MM.1S (cell line): ENCODE results near the gene RAMP1.

ENCODE experiments used
- DNase-seq: peaks from one replicate; pipeline ENCODE4 v3.0.0-alpha.2; 2015
- H2AFZ ChIP-seq: fragments of 300-600 bp; sonication (generic); 2 replicates; pipeline ENCODE4 v1.6.0; 2016; ENCODE audit warnings: antibody characterized with exemption, low read length
- H3F3A ChIP-seq: fragments of 300-600 bp; sonication (generic); 2 replicates; pipeline ENCODE4 v1.6.1; 2016; ENCODE audit warnings: mild to moderate bottlenecking, antibody characterized with exemption, low read length, moderate library complexity, mixed read lengths; ENCODE audit not compliant: insufficient read depth
- H3K27ac ChIP-seq: fragments of 300-600 bp; sonication (generic); 2 replicates; pipeline ENCODE4 v1.5.1; 2016; ENCODE audit warnings: mild to moderate bottlenecking, low read length
- H3K27me3 ChIP-seq: fragments of 300-600 bp; sonication (generic); replicated peaks from 2 replicates; pipeline ENCODE4 v1.6.0; 2016; ENCODE audit warnings: low read length; ENCODE audit not compliant: insufficient read depth
- H3K36me3 ChIP-seq: fragments of 300-600 bp; sonication (generic); replicated peaks from 2 replicates; pipeline ENCODE4 v1.6.1; 2016; ENCODE audit warnings: mild to moderate bottlenecking, low read length, mixed read lengths; ENCODE audit not compliant: insufficient read depth
- H3K4me1 ChIP-seq: fragments of 300-600 bp; sonication (generic); 2 replicates; pipeline ENCODE4 v1.6.1; 2016; ENCODE audit warnings: low read length, mixed read lengths
- H3K4me2 ChIP-seq: fragments of 300-600 bp; sonication (generic); 2 replicates; pipeline ENCODE4 v1.6.0; 2016; ENCODE audit warnings: low read depth, low read length
- H3K4me3 ChIP-seq: fragments of 300-600 bp; sonication (generic); 2 replicates; pipeline ENCODE4 v1.5.1; 2016; ENCODE audit warnings: low read length, mixed read lengths
- H3K79me2 ChIP-seq: fragments of 300-600 bp; sonication (generic); 2 replicates; pipeline ENCODE4 v1.6.1; 2016; ENCODE audit warnings: mixed run types, low read length, mixed read lengths
- H3K9ac ChIP-seq: fragments of 300-600 bp; sonication (generic); 2 replicates; pipeline ENCODE4 v1.6.1; 2016; ENCODE audit warnings: low read length, mixed read lengths
- H3K9me2 ChIP-seq: fragments of 300-600 bp; sonication (generic); replicated peaks from 2 replicates; pipeline ENCODE4 v1.6.1; 2016; ENCODE audit warnings: mild to moderate bottlenecking, low read length, mixed read lengths; ENCODE audit not compliant: insufficient read depth
- H3K9me3 ChIP-seq: fragments of 300-600 bp; sonication (generic); replicated peaks from 2 replicates; pipeline ENCODE4 v1.6.1; 2016; ENCODE audit warnings: mild to moderate bottlenecking, low read length, mixed read lengths; ENCODE audit not compliant: insufficient read depth
- H4K20me1 ChIP-seq: fragments of 300-600 bp; sonication (generic); 2 replicates; pipeline ENCODE4 v1.6.1; 2016; ENCODE audit warnings: mild to moderate bottlenecking, low read length, moderate library complexity, mixed read lengths; ENCODE audit not compliant: insufficient read depth
- CTCF ChIP-seq: fragments of 300-600 bp; sonication (generic); IDR thresholded peaks from 2 replicates; pipeline ENCODE4 v1.5.1; 2016; ENCODE audit warnings: antibody characterized with exemption, low read length, mixed read lengths
- EZH2 ChIP-seq: fragments of 300-600 bp; sonication (generic); optimal IDR thresholded peaks from 2 replicates; pipeline ENCODE3; 2017; ENCODE audit warnings: low read depth, mild to moderate bottlenecking, antibody characterized with exemption, low read length, mixed read lengths
- EZH2phosphoT487 ChIP-seq: fragments of 300-600 bp; sonication (generic); IDR thresholded peaks from 2 replicates; pipeline ENCODE4 v1.6.1; 2018; ENCODE audit warnings: antibody characterized with exemption, low read length

Gene RAMP1

GRCh38 chr2:237876061-237876526 is 16.7 kb downstream of the RAMP1 start:
- Histone ChIP-seq H3K4me2 (no peak overlapping the region), H3K9me2 (no peaks in the 10 kb centered on the region), H3K9me3 (no peaks in the 10 kb centered on the region), H3K9ac (no peak overlapping the region), H3K79me2 (no peaks in the 10 kb centered on the region), H3K27ac (no peak overlapping the region), H4K20me1 (no peaks in the 10 kb centered on the region), H3F3A (no peaks in the 10 kb centered on the region), H3K36me3 (no peaks in the 10 kb centered on the region), H3K4me1 (no peaks in the 10 kb centered on the region), H3K4me3 (no peak overlapping the region), H3K27me3 (no peaks in the 10 kb centered on the region), H2AFZ (no peak overlapping the region)
- DNase-seq, result no peak
- TF ChIP-seq EZH2phosphoT487 (no peak), EZH2 (no peak), CTCF (no peak)

DNA sequence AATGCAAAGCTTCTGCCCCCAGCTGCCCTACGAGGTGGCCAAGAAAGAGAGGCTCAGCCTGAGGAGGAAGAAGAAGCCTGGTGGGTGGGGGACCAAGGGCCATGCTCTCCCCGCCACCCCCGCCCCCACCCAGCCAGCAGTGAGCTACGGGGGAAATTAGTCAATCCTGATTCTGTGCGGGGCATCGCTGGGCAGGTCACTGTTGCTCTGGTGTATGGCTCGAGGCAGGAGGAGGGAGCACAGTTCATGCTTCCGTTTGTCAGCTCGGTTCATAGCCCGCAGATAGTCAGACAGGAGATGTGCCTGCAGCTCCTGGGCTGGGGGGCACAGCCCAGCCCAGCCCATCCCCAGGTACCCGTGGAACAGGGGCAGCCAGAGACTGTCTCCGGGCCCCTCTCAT is 17.1 kb downstream of the RAMP1 start:
- H3K79me2 ChIP-seq, result no peaks in the 10 kb centered on the region
- H3K4me2 ChIP-seq, result no peak overlapping the region
- H3K36me3 ChIP-seq, result no peaks in the 10 kb centered on the region
- H2AFZ ChIP-seq, result no peak overlapping the region
- H3K9me3 ChIP-seq, result no peaks in the 10 kb centered on the region
- no peaks in the 10 kb centered on the region for H4K20me1 ChIP-seq
- no peak for TF ChIP-seq EZH2
- no peak for TF ChIP-seq CTCF
- no peak for TF ChIP-seq EZH2phosphoT487
- H3K9me2 ChIP-seq, result no peaks in the 10 kb centered on the region
- H3K4me3 ChIP-seq, result no peak overlapping the region
- DNase-seq, result no peak
- H3K27ac ChIP-seq, result no peak overlapping the region
- H3K9ac ChIP-seq, result no peak overlapping the region
- no peaks in the 10 kb centered on the region for H3K4me1 ChIP-seq
- no peaks in the 10 kb centered on the region for H3F3A ChIP-seq
- no peaks in the 10 kb centered on the region for H3K27me3 ChIP-seq

DNA sequence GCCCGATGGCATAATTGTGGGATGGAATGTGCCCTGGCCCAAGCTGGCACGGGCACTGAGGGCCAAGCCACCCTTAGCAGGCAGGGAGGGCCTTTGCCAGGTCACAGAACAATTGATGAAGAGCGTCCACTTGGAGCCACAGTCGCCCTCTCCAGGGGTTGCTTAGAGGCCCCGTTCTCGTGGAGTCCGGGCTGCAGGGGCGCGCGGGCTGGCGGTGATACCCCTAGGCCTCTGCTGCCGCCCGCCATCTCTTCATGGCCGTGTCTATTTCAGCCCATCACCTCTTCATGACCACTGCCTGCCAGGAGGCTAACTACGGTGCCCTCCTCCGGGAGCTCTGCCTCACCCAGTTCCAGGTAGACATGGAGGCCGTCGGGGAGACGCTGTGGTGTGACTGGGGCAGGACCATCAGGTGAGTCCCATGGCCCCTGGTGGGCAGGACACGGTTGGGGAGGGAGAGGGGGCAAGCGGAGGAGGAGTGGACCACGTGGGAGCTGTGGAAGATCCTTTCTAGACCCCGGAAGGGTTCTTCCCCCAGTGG is 17.6 kb downstream of the RAMP1 start:
- no peak overlapping the region for H3K9ac ChIP-seq
- DNase-seq, result no peak

More for the DNA sequence above, 17.6 kb downstream of the RAMP1 start:
- no peak for TF ChIP-seq CTCF
- TF ChIP-seq EZH2, result no peak
- no peak for TF ChIP-seq EZH2phosphoT487
- H3K9me3 ChIP-seq, result no peaks in the 10 kb centered on the region
- H2AFZ ChIP-seq, result no peak overlapping the region
- no peaks in the 10 kb centered on the region for H3K27me3 ChIP-seq
- H3K9me2 ChIP-seq, result no peaks in the 10 kb centered on the region
- H3K4me3 ChIP-seq, result no peak overlapping the region
- no peaks in the 10 kb centered on the region for H3K4me1 ChIP-seq
- no peaks in the 10 kb centered on the region for H4K20me1 ChIP-seq
- no peak overlapping the region for H3K27ac ChIP-seq
- H3K4me2 ChIP-seq, result no peak overlapping the region
- no peaks in the 10 kb centered on the region for H3F3A ChIP-seq
- no peaks in the 10 kb centered on the region for H3K79me2 ChIP-seq
- no peaks in the 10 kb centered on the region for H3K36me3 ChIP-seq
